Measurements from ENCODE around the gene NTM. TPM values are rescaled to one million over a fixed set of nuclear protein-coding genes. Genes with fewer than 3 reads are reported as not detected.

NTM gene
- total and polyA plus RNA-seq, 12 donors = 0.26 to 11.5 (median 4.0) TPM

DNA sequence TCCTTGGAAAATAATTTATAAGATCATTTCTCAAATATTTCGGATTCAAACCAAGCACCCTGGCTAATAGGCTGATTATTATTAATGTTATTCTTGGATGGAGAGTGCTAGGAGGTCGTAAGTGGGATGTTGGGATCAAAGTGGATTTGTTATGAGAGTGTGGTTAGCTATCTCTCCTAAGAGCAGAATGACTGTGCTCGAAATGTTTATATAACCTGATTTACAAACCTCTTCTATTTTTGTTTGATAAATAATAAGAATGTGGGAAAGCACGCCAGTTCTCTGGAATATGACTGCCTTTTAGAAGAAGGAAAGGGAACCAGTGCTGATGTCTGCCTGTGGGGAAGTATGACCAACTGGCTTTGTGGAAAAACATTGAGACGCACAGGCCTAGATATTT lies 527.5 kb downstream of the NTM start:
- no peaks in the 10 kb centered on the region for H3K9me3 ChIP-seq (replicated peaks in 1 of 3)
- intact Hi-C loops (cut with DNase I) = no loop called here
- H3K4me1 ChIP-seq (replicated peaks in 1 of 2) = no peaks in the 10 kb centered on the region
- WGBS, 4 donors = 34 to 58% (median 46%) methylated on average over 5 of the region's 5 CpGs
- H3K27ac ChIP-seq = no peak overlapping the region
- TF ChIP-seq POLR2A (IDR thresholded peaks at IDR 0.05) = no peak
- TF ChIP-seq, protein P1, sequence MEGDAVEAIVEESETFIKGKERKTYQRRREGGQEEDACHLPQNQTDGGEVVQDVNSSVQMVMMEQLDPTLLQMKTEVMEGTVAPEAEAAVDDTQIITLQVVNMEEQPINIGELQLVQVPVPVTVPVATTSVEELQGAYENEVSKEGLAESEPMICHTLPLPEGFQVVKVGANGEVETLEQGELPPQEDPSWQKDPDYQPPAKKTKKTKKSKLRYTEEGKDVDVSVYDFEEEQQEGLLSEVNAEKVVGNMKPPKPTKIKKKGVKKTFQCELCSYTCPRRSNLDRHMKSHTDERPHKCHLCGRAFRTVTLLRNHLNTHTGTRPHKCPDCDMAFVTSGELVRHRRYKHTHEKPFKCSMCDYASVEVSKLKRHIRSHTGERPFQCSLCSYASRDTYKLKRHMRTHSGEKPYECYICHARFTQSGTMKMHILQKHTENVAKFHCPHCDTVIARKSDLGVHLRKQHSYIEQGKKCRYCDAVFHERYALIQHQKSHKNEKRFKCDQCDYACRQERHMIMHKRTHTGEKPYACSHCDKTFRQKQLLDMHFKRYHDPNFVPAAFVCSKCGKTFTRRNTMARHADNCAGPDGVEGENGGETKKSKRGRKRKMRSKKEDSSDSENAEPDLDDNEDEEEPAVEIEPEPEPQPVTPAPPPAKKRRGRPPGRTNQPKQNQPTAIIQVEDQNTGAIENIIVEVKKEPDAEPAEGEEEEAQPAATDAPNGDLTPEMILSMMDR (IDR thresholded peaks at IDR 0.05) = no peak
- H3K36me3 ChIP-seq (replicated peaks in 1 of 2) = no peaks in the 10 kb centered on the region
- H3K27me3 ChIP-seq = no peaks in the 10 kb centered on the region
- no peak overlapping the region for H3K4me3 ChIP-seq
- DNase-seq = no peak

DNA sequence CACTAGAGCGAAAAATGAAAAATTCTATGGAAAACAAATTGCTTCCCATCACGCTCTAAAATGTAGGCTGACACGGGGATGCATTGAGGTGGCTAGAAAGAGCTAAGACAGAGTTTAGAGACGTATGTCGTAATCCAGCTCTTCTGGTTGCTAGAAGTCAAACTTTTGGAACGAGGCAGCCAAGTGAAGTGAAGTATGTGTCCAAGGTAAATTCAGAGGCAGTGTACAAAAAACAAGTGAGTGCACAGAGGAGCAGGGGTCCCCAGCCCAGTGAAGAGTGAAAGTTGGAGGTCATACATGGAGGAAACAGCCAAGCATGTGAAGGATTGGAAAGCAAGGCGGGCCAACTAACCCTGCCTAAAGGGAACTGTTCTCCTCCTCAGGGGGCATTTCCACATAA lies 528.5 kb downstream of the NTM start:
- DNase-seq = no peak
- H3K36me3 ChIP-seq (replicated peaks in 1 of 2) = no peaks in the 10 kb centered on the region
- H3K4me1 ChIP-seq (replicated peaks in 1 of 2) = no peaks in the 10 kb centered on the region
- no peaks in the 10 kb centered on the region for H3K27me3 ChIP-seq
- no peaks in the 10 kb centered on the region for H3K9me3 ChIP-seq (replicated peaks in 1 of 3)
- intact Hi-C loops (cut with DNase I) = no loop called here
- WGBS, 4 donors = 86 to 89% (median 87%) methylated on average over 7 of the region's 7 CpGs
- no peak overlapping the region for H3K4me3 ChIP-seq
- no peak overlapping the region for H3K27ac ChIP-seq
- TF ChIP-seq POLR2A (IDR thresholded peaks at IDR 0.05) = no peak
- TF ChIP-seq, protein P1 (IDR thresholded peaks at IDR 0.05) = no peak

DNA sequence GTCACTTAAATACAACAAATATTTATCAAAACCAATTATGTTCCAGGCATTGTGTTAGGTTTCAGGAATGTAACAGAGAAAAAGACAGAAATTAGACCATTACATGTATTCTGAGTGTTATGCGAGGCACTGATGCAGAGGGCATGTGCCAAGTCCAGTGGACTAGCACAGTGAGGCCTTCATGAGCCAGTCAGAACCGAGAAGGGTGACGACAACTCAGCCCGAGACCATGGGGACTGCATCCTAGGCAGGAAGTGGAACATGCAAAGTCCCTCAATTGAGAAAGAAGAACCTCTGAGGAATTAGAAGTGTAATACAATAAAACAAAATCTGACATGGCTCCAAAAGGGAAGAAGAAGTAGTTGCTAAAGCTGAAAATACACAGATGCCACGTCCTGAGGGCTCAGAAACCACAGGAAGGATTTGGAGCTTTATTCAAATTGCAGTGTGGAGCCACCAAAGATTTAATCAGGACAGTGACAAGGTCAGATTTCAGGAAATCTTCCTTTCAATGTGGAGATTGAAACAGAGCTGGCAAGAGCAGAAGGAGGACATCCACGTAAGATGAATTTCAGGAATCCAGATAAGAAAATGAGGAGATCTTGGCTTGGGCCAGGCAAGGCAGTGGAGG lies 529.6 kb downstream of the NTM start:
- WGBS, 4 donors = 58 to 73% (median 62%) methylated on average over 6 of the region's 6 CpGs
- DNase-seq = no peak
- Histone ChIP-seq H3K4me3 (no peak overlapping the region), H3K36me3 (replicated peaks in 1 of 2) (no peaks in the 10 kb centered on the region), H3K4me1 (replicated peaks in 1 of 2) (no peaks in the 10 kb centered on the region), H3K27me3 (no peaks in the 10 kb centered on the region), H3K9me3 (replicated peaks in 1 of 3) (no peaks in the 10 kb centered on the region), H3K27ac (no peak overlapping the region)
- intact Hi-C loops (cut with DNase I) = no loop called here
- TF ChIP-seq, protein P1 (IDR thresholded peaks at IDR 0.05) = no peak
- no peak for TF ChIP-seq POLR2A (IDR thresholded peaks at IDR 0.05)

DNA sequence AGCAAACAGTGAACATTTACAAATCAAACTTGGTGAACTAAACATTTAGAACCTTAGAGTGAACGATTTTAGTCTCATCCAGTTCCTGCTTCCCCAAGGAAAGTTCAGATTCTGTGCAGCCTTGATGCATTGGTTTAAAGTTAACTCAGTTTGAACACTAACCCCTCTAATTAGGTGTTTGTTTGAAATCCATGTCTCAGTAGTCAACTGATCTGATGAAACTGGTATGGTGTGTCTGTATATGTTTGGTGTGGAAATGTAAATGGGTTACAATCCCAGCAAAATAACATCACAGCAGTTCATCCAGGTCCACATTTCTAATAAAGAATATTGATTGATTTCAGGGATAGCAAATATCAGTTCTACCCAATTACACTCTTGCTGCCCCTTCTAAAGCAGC lies 532.0 kb downstream of the NTM start:
- no peak for DNase-seq
- Histone ChIP-seq H3K4me1 (replicated peaks in 1 of 2) (no peaks in the 10 kb centered on the region), H3K9me3 (replicated peaks in 1 of 3) (no peaks in the 10 kb centered on the region), H3K27ac (no peak overlapping the region), H3K36me3 (replicated peaks in 1 of 2) (no peaks in the 10 kb centered on the region), H3K4me3 (no peak overlapping the region), H3K27me3 (no peaks in the 10 kb centered on the region)
- WGBS, 4 donors = 52 to 70% (median 54%) methylated on average over 1 of the region's 1 CpG
- no peak for TF ChIP-seq POLR2A (IDR thresholded peaks at IDR 0.05)
- TF ChIP-seq, protein P1 (IDR thresholded peaks at IDR 0.05) = no peak
- intact Hi-C loops (cut with DNase I) = no loop called here

Data from adrenal gland (tissue), 12 donors.